Measurements from ENCODE around the gene CWF19L2.

- TF ChIP-seq CTCF (IDR thresholded peaks at IDR 0.05): no peak
- no peak for TF ChIP-seq POLR2A (IDR thresholded peaks at IDR 0.05)
These were observed 60.3 kb downstream of the CWF19L2 start for GRCh38 chr11:107397357-107397756.
